Cardiac muscle cell (in vitro differentiated cells and primary cell): ENCODE measurements around the gene RGN. TPM values are rescaled to one million over a fixed set of nuclear protein-coding genes. Genes with fewer than 3 reads are reported as not detected.

ENCODE experiments used
- DNase-seq, 2 donors: peaks; one replicate each; pipeline versions ENCODE4 v3.0.0 to v3.0.0-alpha.2; 2010 to 2017; ENCODE audit warnings: low read depth in 1 of 2, low spot score in 1 of 2
- H3K27ac ChIP-seq: fragments of 200-600 bp; sonication (generic); 2 replicates; pipeline ENCODE4 v1.5.1; 2016
- H3K27me3 ChIP-seq: fragments of 200-600 bp; sonication (generic); 2 replicates; pipeline ENCODE4 v1.6.0; 2016; ENCODE audit warnings: control low read depth
- H3K36me3 ChIP-seq: fragments of 200-600 bp; sonication (generic); 2 replicates; pipeline ENCODE4 v1.5.1; 2016; ENCODE audit warnings: control low read depth
- H3K4me1 ChIP-seq: fragments of 200-600 bp; sonication (generic); 2 replicates; pipeline ENCODE4 v1.8.1; 2017; ENCODE audit warnings: low read depth, mild to moderate bottlenecking, mixed run types
- H3K4me3 ChIP-seq: fragments of 200-600 bp; sonication (generic); 2 replicates; pipeline ENCODE4 v1.5.1; 2016; ENCODE audit warnings: mild to moderate bottlenecking
- H3K9me3 ChIP-seq: fragments of 200-600 bp; sonication (generic); 2 replicates; pipeline ENCODE4 v1.5.1; 2017; ENCODE audit warnings: low read depth, mild to moderate bottlenecking, control low read depth
- polyA plus RNA-seq: library from polyadenylated mRNA; unstranded; fragments of >200 nt; fragmentation: Nextera tagmentation; extraction: Ambion mirVana; gene quantifications from 2 replicates; pipeline ENCODE4 v1.2.1, GENCODE V29; 2016
- total RNA-seq: library from RNA; depleted of rRNA; stranded (reverse); fragments of >200 nt; gene quantifications from 2 replicates; pipeline ENCODE4 v1.2.3, GENCODE V29; 2016
- TF ChIP-seq, protein P1 (sequence below): IDR thresholded peaks from 2 replicates; pipeline ENCODE4 v1.5.1; 2012; ENCODE audit warnings: low read depth, mild to moderate bottlenecking, low read length

RGN gene
- total and polyA plus RNA-seq, 2 experiments from 2014 or later, result 5.7 to 31.6 TPM

DNA sequence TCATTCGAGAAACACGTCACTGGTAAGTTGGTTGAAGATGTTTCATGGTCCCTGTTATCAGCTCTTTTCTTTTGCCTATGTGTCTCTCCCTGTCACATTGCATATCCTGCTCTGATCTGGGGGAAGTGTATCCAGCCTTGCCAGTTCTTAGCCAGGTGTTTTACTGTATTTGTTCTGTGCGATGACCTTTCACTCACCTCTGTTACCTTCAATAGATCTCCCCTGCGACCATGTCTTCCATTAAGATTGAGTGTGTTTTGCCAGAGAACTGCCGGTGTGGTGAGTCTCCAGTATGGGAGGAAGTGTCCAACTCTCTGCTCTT is 2.6 kb downstream of the RGN start:
- DNase-seq, result no peak
- no peak overlapping the region for H3K27ac ChIP-seq

DNA sequence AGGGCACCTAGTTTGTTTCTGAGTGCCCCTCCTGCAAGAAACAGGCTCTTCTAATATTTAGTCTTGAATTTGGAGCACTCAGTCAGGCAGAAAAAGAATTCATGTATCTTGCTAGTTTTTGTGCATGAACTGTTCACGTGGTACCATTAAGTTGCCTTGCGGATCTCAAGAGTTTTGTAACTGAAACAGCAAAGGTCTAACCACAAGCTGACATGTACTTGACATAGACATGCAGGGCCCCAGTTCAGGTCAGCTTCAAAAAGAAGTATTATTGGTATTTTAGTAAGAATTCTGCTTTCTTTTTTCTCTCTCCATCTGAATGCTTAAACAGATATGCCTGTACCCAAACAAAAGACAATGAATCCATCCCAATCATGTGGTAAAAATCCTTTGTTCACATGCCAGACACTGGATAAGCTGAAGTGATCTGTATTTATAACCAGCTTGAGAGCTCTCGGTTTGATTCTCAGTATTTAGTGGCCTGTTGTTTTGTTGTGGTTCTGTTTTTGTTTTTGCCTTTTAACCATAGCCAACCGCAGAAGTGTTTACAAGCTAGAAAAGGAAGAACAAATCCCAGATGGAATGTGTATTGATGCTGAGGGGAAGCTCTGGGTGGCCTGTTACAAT is 13.0 kb downstream of the RGN start:
- no peaks in the 10 kb centered on the region for H3K9me3 ChIP-seq
- H3K4me3 ChIP-seq, result no peak overlapping the region
- H3K27ac ChIP-seq, result peak overlapping the region; percentile 45
- peak in 1 of 2 donors; percentile 20 for DNase-seq
- no peaks in the 10 kb centered on the region for H3K36me3 ChIP-seq
- H3K4me1 ChIP-seq, result no peaks in the 10 kb centered on the region
- TF ChIP-seq, protein P1, sequence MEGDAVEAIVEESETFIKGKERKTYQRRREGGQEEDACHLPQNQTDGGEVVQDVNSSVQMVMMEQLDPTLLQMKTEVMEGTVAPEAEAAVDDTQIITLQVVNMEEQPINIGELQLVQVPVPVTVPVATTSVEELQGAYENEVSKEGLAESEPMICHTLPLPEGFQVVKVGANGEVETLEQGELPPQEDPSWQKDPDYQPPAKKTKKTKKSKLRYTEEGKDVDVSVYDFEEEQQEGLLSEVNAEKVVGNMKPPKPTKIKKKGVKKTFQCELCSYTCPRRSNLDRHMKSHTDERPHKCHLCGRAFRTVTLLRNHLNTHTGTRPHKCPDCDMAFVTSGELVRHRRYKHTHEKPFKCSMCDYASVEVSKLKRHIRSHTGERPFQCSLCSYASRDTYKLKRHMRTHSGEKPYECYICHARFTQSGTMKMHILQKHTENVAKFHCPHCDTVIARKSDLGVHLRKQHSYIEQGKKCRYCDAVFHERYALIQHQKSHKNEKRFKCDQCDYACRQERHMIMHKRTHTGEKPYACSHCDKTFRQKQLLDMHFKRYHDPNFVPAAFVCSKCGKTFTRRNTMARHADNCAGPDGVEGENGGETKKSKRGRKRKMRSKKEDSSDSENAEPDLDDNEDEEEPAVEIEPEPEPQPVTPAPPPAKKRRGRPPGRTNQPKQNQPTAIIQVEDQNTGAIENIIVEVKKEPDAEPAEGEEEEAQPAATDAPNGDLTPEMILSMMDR, result no peak
- H3K27me3 ChIP-seq, result no peaks in the 10 kb centered on the region

More for the DNA sequence above, 2.6 kb downstream of the RGN start:
- Histone ChIP-seq H3K27me3 (no peaks in the 10 kb centered on the region), H3K4me1 (peaks cover 4% of the 10 kb centered on the region), H3K4me3 (no peak overlapping the region), H3K9me3 (no peaks in the 10 kb centered on the region), H3K36me3 (no peaks in the 10 kb centered on the region)
- TF ChIP-seq, protein P1, result no peak

DNA sequence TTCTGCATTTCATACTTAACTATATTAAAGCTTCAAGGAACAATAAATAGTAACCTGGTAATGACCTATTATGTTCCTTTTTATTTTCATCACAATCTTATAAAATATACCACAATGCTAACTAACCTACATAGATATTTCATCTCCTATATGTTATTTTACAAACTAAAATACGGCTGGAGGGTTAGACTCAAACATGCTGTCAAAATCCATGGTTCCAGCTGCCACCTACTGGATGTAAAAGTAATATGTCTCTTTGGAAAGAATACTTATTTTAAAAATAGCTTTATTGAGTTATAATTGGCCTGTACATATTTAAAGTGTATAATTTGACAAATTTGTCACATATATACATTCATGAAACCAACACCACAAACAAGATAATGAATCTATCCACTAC is 15.0 kb downstream of the RGN start:
- Histone ChIP-seq H3K36me3 (no peaks in the 10 kb centered on the region), H3K4me3 (no peak overlapping the region), H3K27me3 (no peaks in the 10 kb centered on the region), H3K27ac (no peak overlapping the region), H3K9me3 (no peaks in the 10 kb centered on the region), H3K4me1 (no peaks in the 10 kb centered on the region)
- DNase-seq, result peak; percentile 39 to 53
- TF ChIP-seq, protein P1, result peak; percentile 41

DNA sequence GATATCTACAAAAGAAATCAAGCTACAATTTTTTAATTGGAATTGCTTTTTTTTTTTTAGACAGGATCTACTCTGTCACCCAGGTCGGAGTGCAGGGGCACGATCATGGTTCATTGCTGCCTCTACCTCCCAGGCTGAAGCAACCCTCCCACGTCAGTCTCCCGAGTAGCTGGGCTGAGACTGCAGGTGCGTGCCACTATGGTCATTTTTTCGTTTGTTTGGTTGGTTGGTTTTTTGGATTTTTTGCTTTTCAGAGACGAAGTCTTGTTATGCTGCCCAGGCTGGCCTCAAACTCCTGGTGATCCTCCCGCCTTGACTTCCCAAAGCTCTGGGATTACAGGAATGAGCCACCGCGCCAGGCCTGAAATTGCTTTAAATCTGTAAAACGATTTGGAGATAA is 15.6 kb downstream of the RGN start:
- no peaks in the 10 kb centered on the region for H3K36me3 ChIP-seq
- H3K27me3 ChIP-seq, result no peaks in the 10 kb centered on the region
- TF ChIP-seq, protein P1, result no peak
- H3K9me3 ChIP-seq, result no peaks in the 10 kb centered on the region
- DNase-seq, result no peak
- no peak overlapping the region for H3K27ac ChIP-seq
- H3K4me1 ChIP-seq, result no peaks in the 10 kb centered on the region
- H3K4me3 ChIP-seq, result no peak overlapping the region

DNA sequence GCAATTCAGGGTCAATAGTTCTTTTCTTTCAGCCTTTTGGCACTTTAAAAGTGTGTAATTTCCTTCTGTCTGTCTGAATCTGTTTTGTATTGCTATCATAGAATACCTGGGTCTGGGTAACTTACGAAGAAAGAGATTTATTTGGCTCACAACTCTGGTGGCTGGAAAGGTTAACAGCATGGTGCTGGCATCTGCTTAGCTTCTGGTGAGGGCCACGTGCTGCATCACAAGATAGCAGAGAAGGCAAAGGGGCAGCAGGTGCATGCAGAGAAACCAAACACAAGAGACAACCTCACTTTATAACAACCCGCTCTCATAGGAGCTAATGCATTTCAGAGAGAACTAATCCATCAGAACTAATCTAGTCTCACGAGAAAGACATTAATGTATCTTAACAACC is 18.8 kb downstream of the RGN start:
- Histone ChIP-seq H3K27ac (no peak overlapping the region), H3K4me1 (no peaks in the 10 kb centered on the region), H3K4me3 (no peak overlapping the region), H3K36me3 (no peaks in the 10 kb centered on the region), H3K27me3 (no peaks in the 10 kb centered on the region), H3K9me3 (no peaks in the 10 kb centered on the region)
- TF ChIP-seq, protein P1, result no peak
- DNase-seq, result no peak
